ENCODE data around the gene TNFAIP8L1. TPM values are rescaled to one million over a fixed set of nuclear protein-coding genes. Genes with fewer than 3 reads are reported as not detected.

TNFAIP8L1 gene
- total RNA-seq, 1 donor from 2014 or later = 0.64 TPM

DNA sequence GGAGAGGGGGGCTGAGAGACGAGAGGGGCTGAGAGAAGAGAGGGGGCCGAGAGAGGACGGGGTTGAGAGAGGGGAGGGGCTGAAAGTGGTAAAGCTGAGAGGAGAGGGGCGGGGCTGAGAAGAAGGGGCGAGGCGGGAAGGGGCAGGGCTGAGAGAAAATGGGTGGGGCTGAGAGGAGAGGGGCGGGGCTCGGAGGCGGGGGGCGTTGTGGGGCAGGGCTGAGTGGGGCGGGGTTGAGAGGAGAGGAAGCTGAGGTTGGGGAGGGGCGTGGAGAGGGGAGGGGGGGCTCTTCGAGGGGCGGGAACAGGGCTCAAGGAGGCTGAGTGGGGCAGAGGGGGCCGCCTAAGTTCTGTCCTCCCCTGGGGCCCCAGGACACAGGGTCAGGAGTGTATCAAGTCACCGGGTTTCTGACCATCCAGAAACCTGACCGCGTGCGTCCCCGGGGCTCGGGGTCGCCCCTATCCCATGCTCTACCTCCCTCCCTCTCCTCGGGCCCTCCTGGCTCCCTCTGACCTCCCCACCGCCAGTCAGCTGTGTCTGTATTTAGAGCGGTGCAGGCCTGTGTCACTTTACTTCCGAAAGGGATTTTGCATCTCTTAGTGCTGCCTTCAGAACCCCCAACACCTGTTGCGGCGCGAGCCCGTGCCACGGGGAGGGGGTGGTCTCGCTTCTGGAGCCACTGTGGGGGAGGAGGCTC lies 41.2 kb upstream of the TNFAIP8L1 start:
- no peak overlapping the region for H3K4me3 ChIP-seq
- H3K36me3 ChIP-seq = no peaks in the 10 kb centered on the region
- H3K27me3 ChIP-seq = peaks cover 10% of the 10 kb centered on the region
- DNase-seq (ENCODE audit: low spot score in 2 of 2) = no peak
- intact Hi-C loops (cut with DNase I) = no loop called here
- no peak overlapping the region for H3K27ac ChIP-seq
- TF ChIP-seq, protein P1, sequence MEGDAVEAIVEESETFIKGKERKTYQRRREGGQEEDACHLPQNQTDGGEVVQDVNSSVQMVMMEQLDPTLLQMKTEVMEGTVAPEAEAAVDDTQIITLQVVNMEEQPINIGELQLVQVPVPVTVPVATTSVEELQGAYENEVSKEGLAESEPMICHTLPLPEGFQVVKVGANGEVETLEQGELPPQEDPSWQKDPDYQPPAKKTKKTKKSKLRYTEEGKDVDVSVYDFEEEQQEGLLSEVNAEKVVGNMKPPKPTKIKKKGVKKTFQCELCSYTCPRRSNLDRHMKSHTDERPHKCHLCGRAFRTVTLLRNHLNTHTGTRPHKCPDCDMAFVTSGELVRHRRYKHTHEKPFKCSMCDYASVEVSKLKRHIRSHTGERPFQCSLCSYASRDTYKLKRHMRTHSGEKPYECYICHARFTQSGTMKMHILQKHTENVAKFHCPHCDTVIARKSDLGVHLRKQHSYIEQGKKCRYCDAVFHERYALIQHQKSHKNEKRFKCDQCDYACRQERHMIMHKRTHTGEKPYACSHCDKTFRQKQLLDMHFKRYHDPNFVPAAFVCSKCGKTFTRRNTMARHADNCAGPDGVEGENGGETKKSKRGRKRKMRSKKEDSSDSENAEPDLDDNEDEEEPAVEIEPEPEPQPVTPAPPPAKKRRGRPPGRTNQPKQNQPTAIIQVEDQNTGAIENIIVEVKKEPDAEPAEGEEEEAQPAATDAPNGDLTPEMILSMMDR (IDR thresholded peaks at IDR 0.05) = no peak
- H3K9me3 ChIP-seq = no peaks in the 10 kb centered on the region
- no peaks in the 10 kb centered on the region for H3K4me1 ChIP-seq

DNA sequence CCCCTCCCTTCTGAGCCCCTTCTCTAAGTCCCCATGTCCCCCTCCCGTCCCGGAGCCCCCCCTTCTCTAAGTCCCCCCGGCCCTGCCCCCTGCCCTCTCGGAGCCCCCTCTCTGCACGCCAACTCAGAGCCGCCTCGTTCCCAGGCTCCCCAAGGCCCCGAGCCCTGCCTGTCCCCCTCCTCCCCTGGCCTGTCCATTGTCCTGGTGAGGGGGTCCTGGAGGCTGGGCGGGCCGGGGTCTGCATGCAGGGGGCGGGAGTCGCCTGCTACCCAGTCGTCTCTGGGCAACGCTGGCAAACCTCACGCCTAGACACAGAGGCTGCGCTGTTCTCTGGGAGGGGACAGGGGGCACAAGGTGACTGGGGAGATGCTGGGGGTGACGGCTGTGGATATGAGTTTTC lies 40.6 kb upstream of the TNFAIP8L1 start:
- Histone ChIP-seq H3K4me1 (no peaks in the 10 kb centered on the region), H3K4me3 (no peak overlapping the region), H3K27ac (no peak overlapping the region), H3K27me3 (peaks cover 10% of the 10 kb centered on the region), H3K36me3 (no peaks in the 10 kb centered on the region), H3K9me3 (no peaks in the 10 kb centered on the region)
- no peak for DNase-seq (ENCODE audit: low spot score in 2 of 2)
- intact Hi-C loops (cut with DNase I) = no loop called here
- TF ChIP-seq, protein P1 (IDR thresholded peaks at IDR 0.05) = no peak

DNA sequence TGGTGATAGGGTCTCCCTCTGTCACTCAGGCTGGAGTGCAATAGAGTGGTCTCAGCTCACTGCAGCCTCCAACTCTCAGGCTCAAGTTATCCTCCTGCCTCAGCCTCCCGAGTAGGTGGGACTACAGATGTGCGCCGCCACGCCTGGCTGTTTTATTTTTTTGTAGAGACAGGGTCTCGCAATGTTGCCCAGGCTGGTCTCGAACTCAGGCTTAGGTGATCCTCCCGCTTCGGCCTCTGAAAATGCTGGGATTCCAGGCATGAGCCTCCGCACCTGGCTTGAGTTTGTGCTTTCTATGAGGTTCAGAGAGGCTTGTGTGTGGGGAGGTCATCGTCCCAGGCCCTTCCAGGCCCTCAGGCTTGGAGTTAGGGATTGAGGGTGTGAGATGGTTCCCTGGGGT lies 39.2 kb upstream of the TNFAIP8L1 start:
- no peak overlapping the region for H3K27ac ChIP-seq
- H3K36me3 ChIP-seq = no peaks in the 10 kb centered on the region
- H3K4me1 ChIP-seq = no peaks in the 10 kb centered on the region
- no peak for DNase-seq (ENCODE audit: low spot score in 2 of 2)
- no peaks in the 10 kb centered on the region for H3K9me3 ChIP-seq
- TF ChIP-seq, protein P1 (IDR thresholded peaks at IDR 0.05) = no peak
- intact Hi-C loops (cut with DNase I) = no loop called here
- peaks cover 10% of the 10 kb centered on the region for H3K27me3 ChIP-seq
- H3K4me3 ChIP-seq = no peak overlapping the region

DNA sequence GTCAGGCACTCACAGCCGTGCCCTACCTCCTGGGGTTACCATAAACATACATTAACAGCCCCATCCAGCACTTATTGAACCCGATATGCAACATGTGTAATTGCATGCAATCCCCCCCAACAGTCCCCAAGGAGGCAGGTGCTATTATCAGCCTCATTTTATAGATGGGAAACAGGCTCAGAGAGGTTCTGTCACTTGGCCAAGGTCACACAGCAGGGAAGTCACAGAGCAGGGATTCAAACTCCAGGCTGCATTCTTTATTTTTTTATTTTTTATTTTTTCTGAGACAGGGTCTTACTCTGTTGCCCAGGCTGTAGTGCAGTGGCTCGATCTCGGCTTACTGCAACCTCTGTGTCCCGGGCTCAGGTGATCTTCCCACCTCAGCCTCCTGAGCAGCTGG lies 38.4 kb upstream of the TNFAIP8L1 start:
- no peak for DNase-seq (ENCODE audit: low spot score in 2 of 2)
- H3K4me1 ChIP-seq = no peaks in the 10 kb centered on the region
- H3K9me3 ChIP-seq = no peaks in the 10 kb centered on the region
- TF ChIP-seq, protein P1 (IDR thresholded peaks at IDR 0.05) = no peak
- no peaks in the 10 kb centered on the region for H3K36me3 ChIP-seq
- no peak overlapping the region for H3K27ac ChIP-seq
- intact Hi-C loops (cut with DNase I) = no loop called here
- H3K4me3 ChIP-seq = no peak overlapping the region
- H3K27me3 ChIP-seq = peaks cover 10% of the 10 kb centered on the region

DNA sequence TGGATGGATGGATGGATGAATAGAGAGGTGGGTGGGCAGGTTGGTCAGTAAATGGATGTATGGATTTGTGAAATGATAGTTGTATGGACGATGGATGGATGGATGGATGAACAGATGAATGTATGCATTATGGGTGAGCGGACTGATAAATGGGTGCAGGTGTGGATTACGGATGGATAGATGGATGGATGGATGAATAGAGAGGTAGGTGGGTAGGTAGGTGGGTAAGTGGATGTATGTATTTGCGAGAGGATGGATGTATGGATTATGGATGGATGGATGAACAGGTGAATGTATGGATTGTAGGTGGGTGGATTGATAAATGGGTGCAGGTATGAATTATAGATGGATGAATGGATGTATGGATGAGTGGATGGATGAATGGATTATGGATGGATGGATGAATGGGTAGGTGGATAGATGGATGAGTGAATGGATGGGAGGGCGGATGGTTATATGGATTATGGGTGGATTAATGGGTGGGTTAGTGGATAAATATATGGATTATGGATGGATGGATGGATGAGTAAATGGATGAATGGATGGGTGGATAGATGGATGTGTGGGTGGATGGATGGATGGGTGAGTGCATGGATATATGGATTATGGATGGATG lies 37.0 kb upstream of the TNFAIP8L1 start:
- Histone ChIP-seq H3K9me3 (no peaks in the 10 kb centered on the region), H3K36me3 (no peaks in the 10 kb centered on the region), H3K4me3 (no peak overlapping the region), H3K27ac (no peak overlapping the region), H3K27me3 (peaks cover 12% of the 10 kb centered on the region), H3K4me1 (no peaks in the 10 kb centered on the region)
- intact Hi-C loops (cut with DNase I) = no loop called here
- DNase-seq (ENCODE audit: low spot score in 2 of 2) = no peak
- TF ChIP-seq, protein P1 (IDR thresholded peaks at IDR 0.05) = no peak

Measured in ascending aorta (tissue), 2 donors.